Thyroid gland (tissue), 4 donors: ENCODE data around the gene ZBTB5. TPM values are rescaled to one million over a fixed set of nuclear protein-coding genes. Genes with fewer than 3 reads are reported as not detected.

Experiments
- DNase-seq, 2 donors: peaks; one replicate each; pipeline ENCODE4 v3.0.0-alpha.2; 2019
- H3K27ac ChIP-seq, 3 donors: fragments of 200-600 bp; sonication (generic); 1 replicate in 2 of 3; 2 replicates in 1 of 3; pipeline ENCODE4 v1.5.1; 2016 to 2019; ENCODE audit warnings: mild to moderate bottlenecking in 1 of 3, moderate library complexity in 1 of 3
- H3K27me3 ChIP-seq: fragments of 200-600 bp; sonication (generic); one replicate; pipeline ENCODE4 v1.5.1; 2019
- H3K36me3 ChIP-seq, 2 donors: fragments of 200-600 bp; sonication (generic); one replicate each; pipeline ENCODE4 v1.5.1; 2016 to 2019
- H3K4me1 ChIP-seq, 2 donors: fragments of 200-600 bp; sonication (generic); one replicate each; pipeline ENCODE4 v1.5.1; 2017 to 2019
- H3K4me3 ChIP-seq, 3 donors: fragments of 200-600 bp; sonication (generic); replicated peaks in 1 of 3; 1 replicate in 2 of 3; 2 replicates in 1 of 3; pipeline ENCODE4 v1.5.1; 2016; ENCODE audit warnings: mild to moderate bottlenecking in 1 of 3
- H3K9me3 ChIP-seq: fragments of 200-600 bp; sonication (generic); one replicate; pipeline ENCODE4 v1.5.1; 2017
- POLR2A ChIP-seq, 2 donors: fragments of 450-650 bp; IDR thresholded peaks; one replicate each; pipeline ENCODE4 v1.6.1; 2017; ENCODE audit warnings: antibody characterized with exemption in 2 of 2, mild to moderate bottlenecking in 2 of 2, moderate library complexity in 1 of 2
- WGBS, 2 donors: methylation state at CpG; one replicate each; pipeline ENCODE4 v1.1.5; 2017; 5-methylcytosine and 5-hydroxymethylcytosine counted together
- intact Hi-C: fragments of 100-400 bp; cut with DNase I; formaldehyde crosslinking; loops from one replicate; pipeline ENCODE4 v1.15.1; 2023
- total RNA-seq, 4 donors: library from RNA; depleted of rRNA; stranded (reverse); fragments of >200 nt; gene quantifications; one replicate each; pipeline ENCODE4 v1.2.3, GENCODE V29; 2016
- TF ChIP-seq, protein P1 (sequence below), 6 experiments: fragments of 200-600 bp in 3 of 6; fragments of 450-650 bp in 3 of 6; sonication (generic) in 3 of 6; IDR thresholded peaks; one replicate each; pipeline ENCODE4 v1.5.1; 2016 to 2019; ENCODE audit warnings: antibody characterized with exemption in 6 of 6, mild to moderate bottlenecking in 2 of 6, inconsistent platforms in 1 of 6, moderate library complexity in 1 of 6

Gene ZBTB5
- total RNA-seq, 4 donors from 2014 or later = 19.2 to 26.8 (median 22.3) TPM

DNA sequence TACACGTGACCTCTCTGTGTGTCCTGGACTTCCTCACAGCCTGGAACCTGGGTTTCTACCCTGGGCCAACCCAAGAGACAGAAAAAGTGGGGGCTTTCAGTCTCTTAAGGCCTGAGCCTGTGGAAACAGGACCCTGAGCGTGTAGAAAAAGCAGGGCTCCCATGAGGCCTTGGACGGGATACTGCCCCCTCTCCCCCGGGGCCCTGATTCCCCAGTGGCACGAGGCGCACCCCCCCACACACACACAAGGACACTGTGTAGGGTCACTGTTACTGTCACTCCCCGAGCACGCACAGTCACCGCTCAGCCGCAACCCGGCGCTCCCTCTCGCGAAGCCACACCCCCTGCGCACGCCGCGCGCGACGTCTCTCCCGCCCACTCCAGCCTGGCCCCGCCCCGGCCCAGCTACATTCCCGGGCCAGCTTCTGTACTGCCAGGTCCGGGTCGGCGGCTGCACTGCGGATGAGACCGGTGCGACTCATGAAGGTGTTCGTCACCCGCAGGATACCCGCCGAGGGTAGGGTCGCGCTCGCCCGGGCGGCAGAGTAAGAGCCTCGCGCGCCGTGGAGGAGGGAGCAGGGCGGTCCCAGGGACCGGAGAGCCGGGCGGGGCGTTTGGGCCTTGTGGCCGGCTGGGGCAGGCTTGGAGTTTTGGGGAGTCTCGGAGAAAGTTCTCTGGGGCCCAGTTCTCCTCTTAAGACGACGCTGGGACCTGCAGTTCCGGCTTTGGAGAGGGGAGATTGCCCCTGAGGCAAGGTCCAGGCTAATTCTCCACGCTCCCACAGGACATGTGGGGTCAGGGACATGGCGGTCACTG lies 42.8 kb downstream of the ZBTB5 start, which contains the start of gene GRHPR:
TSS of gene GRHPR (plus strand) at position 408 of the 816 bp plus-strand sequence. CDS start at position 463, 55 bp downstream.
- peak; percentile 23 to 87 for TF ChIP-seq POLR2A (IDR thresholded peaks at IDR 0.05)
- TF ChIP-seq, protein P1, sequence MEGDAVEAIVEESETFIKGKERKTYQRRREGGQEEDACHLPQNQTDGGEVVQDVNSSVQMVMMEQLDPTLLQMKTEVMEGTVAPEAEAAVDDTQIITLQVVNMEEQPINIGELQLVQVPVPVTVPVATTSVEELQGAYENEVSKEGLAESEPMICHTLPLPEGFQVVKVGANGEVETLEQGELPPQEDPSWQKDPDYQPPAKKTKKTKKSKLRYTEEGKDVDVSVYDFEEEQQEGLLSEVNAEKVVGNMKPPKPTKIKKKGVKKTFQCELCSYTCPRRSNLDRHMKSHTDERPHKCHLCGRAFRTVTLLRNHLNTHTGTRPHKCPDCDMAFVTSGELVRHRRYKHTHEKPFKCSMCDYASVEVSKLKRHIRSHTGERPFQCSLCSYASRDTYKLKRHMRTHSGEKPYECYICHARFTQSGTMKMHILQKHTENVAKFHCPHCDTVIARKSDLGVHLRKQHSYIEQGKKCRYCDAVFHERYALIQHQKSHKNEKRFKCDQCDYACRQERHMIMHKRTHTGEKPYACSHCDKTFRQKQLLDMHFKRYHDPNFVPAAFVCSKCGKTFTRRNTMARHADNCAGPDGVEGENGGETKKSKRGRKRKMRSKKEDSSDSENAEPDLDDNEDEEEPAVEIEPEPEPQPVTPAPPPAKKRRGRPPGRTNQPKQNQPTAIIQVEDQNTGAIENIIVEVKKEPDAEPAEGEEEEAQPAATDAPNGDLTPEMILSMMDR (IDR thresholded peaks at IDR 0.05) = no peak
- intact Hi-C loops = loop anchor here (5.0 kb wide), 1 partner anchor 40 kb away; no protein-coding TSS in a partner anchor
- no peaks in the 10 kb centered on the region for H3K27me3 ChIP-seq
- H3K4me3 ChIP-seq = peak within 1 kb of the TSS; percentile 48 to 83 (median 56)
- peaks cover 16 to 27% of the 10 kb centered on the region in 2 donors for H3K4me1 ChIP-seq
- H3K9me3 ChIP-seq = no peaks in the 10 kb centered on the region
- H3K36me3 ChIP-seq = peaks cover 0 to 12% of the 10 kb centered on the region in 2 donors
- H3K27ac ChIP-seq = peak within 1 kb of the TSS; percentile 78 to 87 (median 79)
- 0 to 1% methylated on average over 14 to 17 of the region's 56 CpGs for WGBS, 2 donors
- peak; percentile 88 to 91 for DNase-seq

DNA sequence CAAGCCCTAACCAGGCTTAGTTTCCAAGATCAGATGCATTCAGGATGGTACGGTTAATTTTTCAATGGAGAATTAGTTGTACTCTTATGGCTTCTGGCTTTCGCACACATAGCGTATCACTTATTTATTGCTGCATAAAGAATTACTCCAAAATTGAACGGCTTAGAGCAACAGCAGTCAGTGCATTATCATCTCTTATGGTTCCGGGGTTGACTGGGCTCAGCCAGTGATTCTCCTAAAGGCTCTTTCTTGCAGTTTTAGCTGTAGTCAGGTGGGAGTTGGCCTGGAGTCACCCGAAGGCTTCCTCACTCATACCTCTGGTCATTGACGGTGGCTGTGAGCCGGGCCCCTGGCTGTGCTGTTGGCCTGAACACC lies 43.3 kb downstream of the ZBTB5 start:
- WGBS, 2 donors = 65 to 79% methylated on average over 7 to 8 of the region's 8 CpGs
- H3K27me3 ChIP-seq = no peaks in the 10 kb centered on the region
- H3K9me3 ChIP-seq = no peaks in the 10 kb centered on the region
- H3K27ac ChIP-seq = peak overlapping the region; percentile 78 to 87 (median 79)
- H3K4me1 ChIP-seq = peaks cover 16 to 27% of the 10 kb centered on the region in 2 donors
- H3K4me3 ChIP-seq = peak overlapping the region in 1 of 3 donors; percentile 83
- TF ChIP-seq POLR2A (IDR thresholded peaks at IDR 0.05) = no peak
- TF ChIP-seq, protein P1 (IDR thresholded peaks at IDR 0.05) = no peak
- H3K36me3 ChIP-seq = peaks cover 0 to 8% of the 10 kb centered on the region in 2 donors
- intact Hi-C loops = loop anchor here (5.0 kb wide), 1 partner anchor 40 kb away; no protein-coding TSS in a partner anchor
- peak in 1 of 2 donors; percentile 54 for DNase-seq

DNA sequence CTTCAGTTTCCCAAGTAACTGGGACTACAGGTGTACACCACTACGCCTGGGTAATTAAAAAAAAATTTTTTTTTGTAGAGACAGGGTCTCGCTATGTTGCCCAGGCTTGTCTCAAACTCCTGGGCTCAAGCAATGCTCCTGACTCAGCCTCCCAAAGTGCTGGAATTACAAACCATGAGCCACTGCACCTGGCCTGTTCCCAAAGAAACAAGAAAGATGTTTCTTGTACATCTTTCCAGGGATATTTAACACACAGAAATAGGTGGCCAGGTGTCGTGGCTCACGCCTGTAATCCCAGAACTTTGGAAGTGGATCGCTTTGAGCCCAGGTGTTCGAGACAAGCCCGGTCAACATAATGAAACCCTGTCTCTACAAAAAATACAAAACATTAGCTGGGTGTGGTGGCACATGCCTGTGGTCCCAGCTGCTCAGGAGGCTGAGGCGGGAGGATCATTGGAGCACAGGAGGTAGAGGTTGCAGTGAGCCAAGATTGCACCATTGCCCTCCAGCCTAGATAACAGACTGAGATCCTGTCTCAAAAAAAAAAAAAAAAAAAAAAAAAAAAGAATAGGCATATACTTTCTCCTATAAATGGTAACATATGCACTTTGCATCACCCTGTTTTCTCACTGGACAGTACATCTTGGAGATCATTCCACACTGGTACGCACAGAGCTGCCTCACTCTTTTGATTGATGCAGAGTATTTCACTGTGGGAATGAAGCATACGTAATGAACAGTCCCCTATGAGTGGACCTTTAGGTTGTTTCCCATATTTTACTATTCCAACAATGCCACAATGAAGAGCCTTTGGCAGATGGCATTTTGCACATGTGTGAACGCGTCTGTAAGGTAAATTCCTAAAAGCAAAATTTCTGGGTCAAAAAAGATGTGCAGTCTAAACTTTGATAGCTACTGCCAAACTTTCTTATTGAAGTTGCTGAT lies 44.7 kb downstream of the ZBTB5 start:
- 87 to 88% methylated on average over 12 of the region's 12 CpGs for WGBS, 2 donors
- Histone ChIP-seq H3K27ac (no peak overlapping the region), H3K4me1 (peaks cover 16 to 27% of the 10 kb centered on the region in 2 donors), H3K27me3 (no peaks in the 10 kb centered on the region), H3K4me3 (no peak overlapping the region), H3K36me3 (no peaks in the 10 kb centered on the region), H3K9me3 (no peaks in the 10 kb centered on the region)
- intact Hi-C loops = loop anchor here (5.0 kb wide), 1 partner anchor 42 kb away; no protein-coding TSS in a partner anchor
- TF ChIP-seq POLR2A (IDR thresholded peaks at IDR 0.05) = no peak
- DNase-seq = no peak

DNA sequence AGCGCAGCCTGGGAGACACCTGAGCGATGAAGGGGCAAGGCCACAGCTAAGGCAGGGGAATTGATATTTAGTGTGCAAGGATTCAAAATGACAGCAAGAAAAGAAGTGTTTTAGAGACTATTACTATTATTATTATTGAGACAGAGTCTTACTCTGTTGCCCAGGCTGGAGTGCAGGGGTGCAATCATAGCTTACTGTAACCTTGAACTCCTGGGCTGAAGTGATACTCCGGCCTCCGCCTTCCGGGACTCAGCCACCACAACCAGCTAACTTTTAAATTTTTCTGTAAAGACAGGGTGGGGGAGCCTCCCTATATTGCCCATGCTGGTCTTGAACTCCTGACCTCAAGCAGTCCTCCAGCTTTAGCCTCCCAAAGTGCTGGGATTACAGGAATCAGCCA lies 46.0 kb downstream of the ZBTB5 start:
- no peak overlapping the region for H3K27ac ChIP-seq
- WGBS, 2 donors = 93 to 99% methylated on average over 5 of the region's 5 CpGs
- intact Hi-C loops = no loop called here

More for the DNA sequence above, 46.0 kb downstream of the ZBTB5 start:
- no peak for DNase-seq
- no peak for TF ChIP-seq POLR2A (IDR thresholded peaks at IDR 0.05)
- TF ChIP-seq, protein P1 (IDR thresholded peaks at IDR 0.05) = no peak
- H3K27me3 ChIP-seq = no peaks in the 10 kb centered on the region
- no peaks in the 10 kb centered on the region for H3K36me3 ChIP-seq
- H3K9me3 ChIP-seq = no peaks in the 10 kb centered on the region
- no peak overlapping the region for H3K4me3 ChIP-seq
- H3K4me1 ChIP-seq = peaks cover 16 to 21% of the 10 kb centered on the region in 2 donors
